ENCODE results near the gene TOMM20L. TPM values are rescaled to one million over a fixed set of nuclear protein-coding genes. Genes with fewer than 3 reads are reported as not detected.

Gene TOMM20L
- total RNA-seq, 2 donors from 2014 or later, result not detected

GRCh38 chr14:58390830-58391229 lies 4.9 kb upstream of the TOMM20L start:
- ATAC-seq (ENCODE audit: insufficient number of reproducible peaks, low FRiP score, low read depth), result no peak
- Histone ChIP-seq H3K27me3 (replicated peaks; ENCODE audit: insufficient read depth) (no peaks in the 10 kb centered on the region), H3K4me1 (ENCODE audit: control insufficient read depth in 1 of 2, low read depth in 2 of 2) (peaks cover 0 to 4% of the 10 kb centered on the region in 2 donors), H3K27ac (no peak overlapping the region), H3K9me3 (no peaks in the 10 kb centered on the region), H3K36me3 (no peaks in the 10 kb centered on the region), H3K4me3 (no peak overlapping the region)
- DNase-seq (ENCODE audit: low spot score), result no peak
- TF ChIP-seq CTCF (IDR thresholded peaks at IDR 0.05), result no peak

- H3K4me3 ChIP-seq, result peak overlapping the region; percentile 84
- no peak for TF ChIP-seq CTCF (IDR thresholded peaks at IDR 0.05)
- no peak for DNase-seq (ENCODE audit: low spot score)
- peaks cover 0 to 4% of the 10 kb centered on the region in 2 donors for H3K4me1 ChIP-seq (ENCODE audit: control insufficient read depth in 1 of 2, low read depth in 2 of 2)
- no peaks in the 10 kb centered on the region for H3K36me3 ChIP-seq
- no peaks in the 10 kb centered on the region for H3K27me3 ChIP-seq (replicated peaks; ENCODE audit: insufficient read depth)
- H3K9me3 ChIP-seq, result no peaks in the 10 kb centered on the region
- ATAC-seq (ENCODE audit: insufficient number of reproducible peaks, low FRiP score, low read depth), result peak; percentile 8
- peak overlapping the region; percentile 67 to 77 for H3K27ac ChIP-seq
Observed at GRCh38 chr14:58395562-58395811, 243 bp upstream of the TOMM20L start.

- no peaks in the 10 kb centered on the region for H3K9me3 ChIP-seq
- no peak for TF ChIP-seq CTCF (IDR thresholded peaks at IDR 0.05)
- no peak overlapping the region for H3K4me3 ChIP-seq
- H3K36me3 ChIP-seq, result no peaks in the 10 kb centered on the region
- DNase-seq (ENCODE audit: low spot score), result no peak
- H3K4me1 ChIP-seq (ENCODE audit: control insufficient read depth in 1 of 2, low read depth in 2 of 2), result peaks cover 0 to 4% of the 10 kb centered on the region in 2 donors
- H3K27me3 ChIP-seq (replicated peaks; ENCODE audit: insufficient read depth), result no peaks in the 10 kb centered on the region
- ATAC-seq (ENCODE audit: insufficient number of reproducible peaks, low FRiP score, low read depth), result no peak
- no peak overlapping the region for H3K27ac ChIP-seq
Observed at GRCh38 chr14:58397156-58397555, 1.4 kb downstream of the TOMM20L start.

GRCh38 chr14:58398495-58398894 lies 2.8 kb downstream of the TOMM20L start:
- Histone ChIP-seq H3K4me3 (no peak overlapping the region), H3K36me3 (no peaks in the 10 kb centered on the region), H3K27me3 (replicated peaks; ENCODE audit: insufficient read depth) (no peaks in the 10 kb centered on the region), H3K4me1 (ENCODE audit: control insufficient read depth in 1 of 2, low read depth in 2 of 2) (peaks cover 0 to 4% of the 10 kb centered on the region in 2 donors), H3K27ac (no peak overlapping the region), H3K9me3 (no peaks in the 10 kb centered on the region)
- TF ChIP-seq CTCF (IDR thresholded peaks at IDR 0.05), result no peak
- ATAC-seq (ENCODE audit: insufficient number of reproducible peaks, low FRiP score, low read depth) (no peak), DNase-seq (ENCODE audit: low spot score) (no peak)

DNA sequence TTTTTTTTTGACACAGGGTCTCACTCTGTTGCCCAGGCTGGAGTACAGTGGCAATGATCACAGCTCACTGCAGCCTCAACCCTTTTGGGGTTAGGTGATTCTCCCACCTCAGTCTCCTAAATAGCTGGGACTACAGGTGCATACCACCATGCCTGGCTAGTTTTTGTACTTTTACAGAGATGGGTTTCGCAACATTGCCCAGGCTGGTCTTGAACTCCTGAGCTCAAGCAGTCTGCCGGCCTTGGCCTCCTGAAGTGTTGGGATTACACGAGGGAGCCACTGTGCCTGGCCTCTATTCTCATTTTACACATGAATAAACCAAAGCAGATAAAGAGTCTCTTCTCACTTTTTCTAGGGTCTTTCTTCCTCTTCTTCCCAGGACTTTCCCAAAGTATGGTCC lies 3.2 kb downstream of the TOMM20L start:
- Histone ChIP-seq H3K27me3 (replicated peaks; ENCODE audit: insufficient read depth) (no peaks in the 10 kb centered on the region), H3K9me3 (no peaks in the 10 kb centered on the region), H3K27ac (no peak overlapping the region), H3K4me3 (no peak overlapping the region), H3K36me3 (no peaks in the 10 kb centered on the region), H3K4me1 (ENCODE audit: control insufficient read depth in 1 of 2, low read depth in 2 of 2) (peaks cover 0 to 4% of the 10 kb centered on the region in 2 donors)
- ATAC-seq (ENCODE audit: insufficient number of reproducible peaks, low FRiP score, low read depth) (no peak), DNase-seq (ENCODE audit: low spot score) (no peak)
- TF ChIP-seq CTCF (IDR thresholded peaks at IDR 0.05), result no peak

Measured in thoracic aorta (tissue), 2 donors.